ENCODE data around the gene NQO2.
"Not testable (repeated sequence)": the region's sequence is repeated elsewhere in the genome, so short reads cannot be mapped to it uniquely, and the experiment has no call there.

The NQO2 gene

DNA sequence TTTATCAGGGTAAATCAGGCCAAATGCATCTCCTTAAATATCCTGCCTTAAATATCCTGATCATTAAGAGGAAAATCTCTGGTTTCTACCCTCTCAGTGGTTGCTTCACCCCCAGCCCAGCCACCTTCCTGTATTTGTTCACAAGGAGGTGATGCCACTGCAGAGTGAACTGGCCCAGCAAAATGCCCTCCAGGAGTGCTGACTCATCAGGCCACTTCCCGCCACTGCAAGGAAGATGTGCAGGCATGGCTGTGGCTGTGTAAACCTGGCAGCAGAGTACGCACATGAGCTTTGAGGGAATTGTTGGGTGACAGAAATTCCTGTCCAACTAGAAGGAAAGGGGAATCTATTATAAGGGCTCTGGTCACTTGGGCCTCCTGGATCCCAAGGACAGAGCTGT lies 13.8 kb downstream of the NQO2 start:
- Histone ChIP-seq H3K27me3 (ENCODE audit: insufficient read depth, low read length) (no peaks in the 10 kb centered on the region), H3K79me2 (ENCODE audit: control insufficient read depth, insufficient read depth, low read length, unreplicated experiment) (no peaks in the 10 kb centered on the region), H2AFZ (ENCODE audit: low read length, unreplicated experiment) (no peak overlapping the region), H3K4me1 (ENCODE audit: control insufficient read depth, insufficient read depth, low read length, unreplicated experiment) (peaks cover 8% of the 10 kb centered on the region), H3K27ac (ENCODE audit: low read depth, low read length) (no peak overlapping the region), H3K36me3 (ENCODE audit: insufficient read depth, low read length) (peaks cover 31% of the 10 kb centered on the region), H3K4me3 (ENCODE audit: low read depth, low read length) (no peak overlapping the region)

DNA sequence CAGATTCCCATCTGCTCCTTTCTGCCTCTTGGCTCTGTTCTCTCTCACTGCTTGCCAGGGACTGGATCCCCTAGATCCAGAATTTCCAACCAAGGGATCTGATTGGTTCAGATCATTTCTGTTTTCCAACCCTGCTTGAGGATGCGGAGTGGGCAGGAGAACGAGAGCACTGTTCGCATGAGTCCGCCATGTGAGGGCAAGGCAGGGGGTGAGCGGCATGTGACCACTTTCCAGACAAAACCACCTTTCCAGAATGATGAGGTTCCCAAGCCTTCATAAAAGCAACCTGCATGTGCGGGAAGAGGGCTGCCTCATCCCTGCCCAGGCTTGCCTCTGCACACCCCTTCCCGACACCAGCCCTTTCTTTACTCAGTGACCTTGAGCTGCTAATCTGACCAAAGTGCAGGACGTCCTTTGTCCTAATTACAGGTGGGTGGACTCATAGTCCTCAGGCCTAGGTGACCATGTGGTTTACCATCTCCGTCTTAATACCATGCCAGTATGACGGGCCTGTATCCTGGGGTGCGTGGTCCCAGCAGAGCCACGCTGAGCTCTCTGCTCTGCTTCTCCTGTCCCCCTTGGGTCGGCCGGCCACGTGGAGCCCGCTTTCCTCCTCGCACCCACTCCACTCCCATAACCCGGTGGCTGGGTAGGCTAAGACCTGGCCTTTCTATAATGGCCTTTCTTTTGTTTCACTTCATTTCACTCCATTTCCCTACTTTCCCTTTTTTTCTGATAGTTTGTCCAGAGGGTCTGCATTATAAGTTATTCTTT lies 14.4 kb downstream of the NQO2 start:
- H2AFZ ChIP-seq (ENCODE audit: low read length, unreplicated experiment), result no peak overlapping the region

DNA sequence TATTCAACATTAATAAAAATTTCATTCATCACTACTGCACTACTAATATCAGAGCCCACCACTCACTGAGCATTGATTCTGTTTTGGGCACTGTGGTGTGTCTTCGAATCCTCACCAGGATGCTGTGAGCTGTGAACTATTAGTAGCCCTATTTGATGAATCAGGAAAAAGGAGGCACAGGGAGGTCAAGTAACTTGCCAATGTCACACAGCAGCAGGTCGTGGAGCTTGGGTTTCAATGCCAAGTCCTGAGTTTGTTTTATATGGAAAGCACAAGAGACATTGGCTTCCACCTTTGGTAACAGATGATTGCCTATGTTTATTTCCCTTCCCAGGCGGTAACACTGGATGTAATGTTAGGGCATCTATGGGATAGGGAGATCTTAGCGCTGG lies 15.0 kb downstream of the NQO2 start:
- no peaks in the 10 kb centered on the region for H3K27me3 ChIP-seq (ENCODE audit: insufficient read depth, low read length)
- H3K79me2 ChIP-seq (ENCODE audit: control insufficient read depth, insufficient read depth, low read length, unreplicated experiment), result no peaks in the 10 kb centered on the region
- peaks cover 8% of the 10 kb centered on the region for H3K4me1 ChIP-seq (ENCODE audit: control insufficient read depth, insufficient read depth, low read length, unreplicated experiment)
- H3K4me3 ChIP-seq (ENCODE audit: low read depth, low read length), result no peak overlapping the region
- no peak overlapping the region for H2AFZ ChIP-seq (ENCODE audit: low read length, unreplicated experiment)
- H3K36me3 ChIP-seq (ENCODE audit: insufficient read depth, low read length), result peaks cover 29% of the 10 kb centered on the region
- H3K27ac ChIP-seq (ENCODE audit: low read depth, low read length), result no peak overlapping the region

More for the DNA sequence above, 14.4 kb downstream of the NQO2 start:
- Histone ChIP-seq H3K4me3 (ENCODE audit: low read depth, low read length) (no peak overlapping the region), H3K27ac (ENCODE audit: low read depth, low read length) (no peak overlapping the region), H3K4me1 (ENCODE audit: control insufficient read depth, insufficient read depth, low read length, unreplicated experiment) (peaks cover 8% of the 10 kb centered on the region), H3K36me3 (ENCODE audit: insufficient read depth, low read length) (peaks cover 31% of the 10 kb centered on the region), H3K79me2 (ENCODE audit: control insufficient read depth, insufficient read depth, low read length, unreplicated experiment) (no peaks in the 10 kb centered on the region), H3K27me3 (ENCODE audit: insufficient read depth, low read length) (no peaks in the 10 kb centered on the region)

DNA sequence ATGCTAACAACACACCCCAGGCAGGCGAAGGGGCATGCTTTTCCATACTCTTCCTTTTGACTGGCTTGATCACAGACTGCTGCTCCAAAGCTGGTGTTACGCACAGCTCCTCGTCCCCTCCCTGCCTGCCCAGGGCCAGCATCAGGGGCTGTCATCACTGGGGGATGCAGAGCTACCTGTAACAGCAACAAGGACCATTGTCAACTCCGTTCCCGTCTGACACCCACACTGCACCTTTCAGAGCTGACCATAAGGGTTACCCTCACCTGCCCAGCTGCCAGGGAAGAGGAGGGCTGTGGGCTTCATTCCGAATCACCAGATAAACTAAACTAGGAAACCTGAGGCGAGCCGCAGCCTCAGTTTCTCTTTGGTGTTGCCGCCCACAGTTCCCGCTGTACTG lies 15.4 kb downstream of the NQO2 start:
- no peak overlapping the region for H3K4me3 ChIP-seq (ENCODE audit: low read depth, low read length)
- H2AFZ ChIP-seq (ENCODE audit: low read length, unreplicated experiment), result no peak overlapping the region
- H3K27ac ChIP-seq (ENCODE audit: low read depth, low read length), result no peak overlapping the region
- H3K36me3 ChIP-seq (ENCODE audit: insufficient read depth, low read length), result peaks cover 27% of the 10 kb centered on the region
- no peaks in the 10 kb centered on the region for H3K79me2 ChIP-seq (ENCODE audit: control insufficient read depth, insufficient read depth, low read length, unreplicated experiment)
- peaks cover 8% of the 10 kb centered on the region for H3K4me1 ChIP-seq (ENCODE audit: control insufficient read depth, insufficient read depth, low read length, unreplicated experiment)
- no peaks in the 10 kb centered on the region for H3K27me3 ChIP-seq (ENCODE audit: insufficient read depth, low read length)

DNA sequence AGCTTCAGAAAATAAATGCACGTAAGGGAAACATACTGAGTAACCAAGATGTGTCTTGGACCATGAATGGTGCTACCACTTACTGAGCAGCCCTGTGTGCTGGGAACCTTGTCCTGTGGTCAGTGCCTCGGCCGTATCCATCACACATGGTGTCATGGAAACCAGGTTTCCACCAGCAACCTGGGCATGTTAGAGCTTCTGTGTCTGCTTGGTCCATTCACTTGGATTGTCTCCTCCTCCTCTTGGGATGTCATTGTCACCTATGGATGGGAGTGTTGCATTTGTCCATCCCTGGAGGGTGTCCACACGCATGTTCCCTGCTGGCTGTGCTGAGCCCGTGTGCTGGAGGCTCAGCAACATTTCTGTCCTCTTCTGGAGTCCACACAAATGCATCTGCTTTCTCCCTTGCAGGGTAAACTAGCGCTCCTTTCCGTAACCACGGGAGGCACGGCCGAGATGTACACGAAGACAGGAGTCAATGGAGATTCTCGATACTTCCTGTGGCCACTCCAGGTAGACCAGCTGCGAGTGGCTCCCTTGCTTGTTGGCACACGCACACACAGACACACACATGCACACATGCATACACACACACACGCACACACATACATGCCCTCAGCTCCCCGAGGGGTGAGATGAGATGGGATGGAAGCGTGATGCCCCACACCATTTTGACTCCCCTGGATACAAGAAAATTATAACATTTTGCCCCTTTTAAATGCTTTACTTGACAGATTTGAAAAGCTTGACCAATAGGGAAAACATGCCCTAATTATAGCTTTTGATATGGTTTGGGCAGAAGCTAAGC lies 17.0 kb downstream of the NQO2 start:
- peaks cover 15% of the 10 kb centered on the region for H3K36me3 ChIP-seq (ENCODE audit: insufficient read depth, low read length)
- peaks cover 8% of the 10 kb centered on the region for H3K4me1 ChIP-seq (ENCODE audit: control insufficient read depth, insufficient read depth, low read length, unreplicated experiment)
- H3K4me3 ChIP-seq (ENCODE audit: low read depth, low read length), result no peak overlapping the region
- no peaks in the 10 kb centered on the region for H3K27me3 ChIP-seq (ENCODE audit: insufficient read depth, low read length)
- no peak overlapping the region for H3K27ac ChIP-seq (ENCODE audit: low read depth, low read length)
- no peaks in the 10 kb centered on the region for H3K79me2 ChIP-seq (ENCODE audit: control insufficient read depth, insufficient read depth, low read length, unreplicated experiment)
- no peak overlapping the region for H2AFZ ChIP-seq (ENCODE audit: low read length, unreplicated experiment)

DNA sequence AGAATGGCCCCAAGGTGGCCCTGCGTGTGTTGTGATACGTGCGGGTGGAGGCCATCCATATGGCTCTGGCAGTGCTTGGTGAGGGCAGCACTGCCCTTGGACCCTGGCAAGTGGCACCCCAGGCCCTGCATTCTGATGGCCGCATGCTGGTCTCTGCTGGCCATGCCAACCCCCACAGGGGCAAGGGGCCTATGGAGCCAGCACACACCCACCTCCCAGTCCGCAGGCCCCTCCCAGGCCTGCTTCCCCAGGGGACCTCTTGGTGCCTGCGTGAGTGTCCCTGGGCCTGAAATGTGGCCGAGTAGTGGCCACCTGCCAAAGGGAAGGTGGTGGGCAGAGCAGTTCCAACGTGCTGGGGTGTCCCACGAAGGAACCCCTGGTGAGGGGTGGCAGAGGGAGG lies 17.6 kb downstream of the NQO2 start:
- H3K4me1 ChIP-seq (ENCODE audit: control insufficient read depth, insufficient read depth, low read length, unreplicated experiment), result peaks cover 8% of the 10 kb centered on the region
- no peak overlapping the region for H3K4me3 ChIP-seq (ENCODE audit: low read depth, low read length)
- H3K36me3 ChIP-seq (ENCODE audit: insufficient read depth, low read length), result peaks cover 8% of the 10 kb centered on the region
- H3K27ac ChIP-seq (ENCODE audit: low read depth, low read length), result no peak overlapping the region
- H2AFZ ChIP-seq (ENCODE audit: low read length, unreplicated experiment), result no peak overlapping the region
- no peaks in the 10 kb centered on the region for H3K79me2 ChIP-seq (ENCODE audit: control insufficient read depth, insufficient read depth, low read length, unreplicated experiment)
- no peaks in the 10 kb centered on the region for H3K27me3 ChIP-seq (ENCODE audit: insufficient read depth, low read length)

DNA sequence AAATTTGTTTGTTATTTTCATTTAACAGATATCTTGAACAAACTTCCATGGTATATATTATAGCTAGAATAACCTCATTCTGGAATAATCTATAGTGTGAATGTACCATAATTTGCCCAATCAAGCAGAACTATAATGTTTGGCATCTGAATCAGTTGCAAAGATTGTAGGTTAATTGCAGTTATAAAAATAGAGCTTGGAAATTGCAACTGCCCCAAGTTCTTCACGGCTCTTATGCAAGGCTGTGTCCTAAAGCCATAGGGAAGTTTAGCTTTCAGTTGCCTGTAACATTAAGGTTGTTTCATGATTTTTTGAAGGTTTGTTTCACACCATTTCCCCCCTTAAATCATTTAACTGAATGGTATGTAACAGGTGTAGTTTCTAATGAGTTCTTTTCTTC lies 19.4 kb downstream of the NQO2 start:
- Histone ChIP-seq H3K79me2 (ENCODE audit: control insufficient read depth, insufficient read depth, low read length, unreplicated experiment) (peaks cover 7% of the 10 kb centered on the region), H3K27me3 (ENCODE audit: insufficient read depth, low read length) (no peaks in the 10 kb centered on the region), H3K27ac (ENCODE audit: low read depth, low read length) (no peak overlapping the region), H3K4me3 (ENCODE audit: low read depth, low read length) (no peak overlapping the region), H2AFZ (ENCODE audit: low read length, unreplicated experiment) (no peak overlapping the region), H3K36me3 (ENCODE audit: insufficient read depth, low read length) (0 out of 2 replicates have a peak, but pooled peaks cover 5% of the 10 kb centered on the region), H3K4me1 (ENCODE audit: control insufficient read depth, insufficient read depth, low read length, unreplicated experiment) (peaks cover 12% of the 10 kb centered on the region)

DNA sequence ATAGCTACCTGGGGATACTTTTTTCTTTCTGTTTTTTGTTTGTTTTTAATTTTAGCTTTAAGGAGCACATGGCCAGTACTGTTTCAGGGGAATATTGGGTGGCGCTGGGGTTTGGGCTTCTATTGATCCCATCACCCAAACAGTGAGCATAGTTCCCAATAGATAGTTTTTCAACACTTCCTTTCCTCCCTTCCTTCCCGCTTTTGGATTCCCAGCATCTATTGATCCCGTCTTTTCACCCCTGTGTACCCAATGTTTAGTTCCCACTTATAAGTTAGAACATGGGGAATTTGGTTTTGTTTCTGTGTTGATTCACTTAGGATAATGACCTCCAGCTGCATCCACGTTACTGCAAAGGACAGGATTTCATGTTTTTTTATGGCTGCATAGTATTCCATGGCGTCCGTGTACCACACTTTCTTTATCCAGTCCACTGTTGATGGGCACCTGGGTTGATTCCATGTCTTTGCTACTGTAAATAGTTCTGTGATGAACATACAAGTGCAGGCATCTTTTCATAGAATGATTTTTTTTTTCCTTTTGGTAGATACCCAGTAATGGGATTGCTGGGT lies 20.1 kb downstream of the NQO2 start:
- Histone ChIP-seq H3K4me1 (ENCODE audit: control insufficient read depth, insufficient read depth, low read length, unreplicated experiment) (peaks cover 20% of the 10 kb centered on the region), H3K79me2 (ENCODE audit: control insufficient read depth, insufficient read depth, low read length, unreplicated experiment) (peaks cover 7% of the 10 kb centered on the region), H3K36me3 (ENCODE audit: insufficient read depth, low read length) (0 out of 2 replicates have a peak, but pooled peaks cover 5% of the 10 kb centered on the region), H3K27ac (ENCODE audit: low read depth, low read length) (no peak overlapping the region), H3K4me3 (ENCODE audit: low read depth, low read length) (no peak overlapping the region), H2AFZ (ENCODE audit: low read length, unreplicated experiment) (no peak overlapping the region), H3K27me3 (ENCODE audit: insufficient read depth, low read length) (no peaks in the 10 kb centered on the region)

DNA sequence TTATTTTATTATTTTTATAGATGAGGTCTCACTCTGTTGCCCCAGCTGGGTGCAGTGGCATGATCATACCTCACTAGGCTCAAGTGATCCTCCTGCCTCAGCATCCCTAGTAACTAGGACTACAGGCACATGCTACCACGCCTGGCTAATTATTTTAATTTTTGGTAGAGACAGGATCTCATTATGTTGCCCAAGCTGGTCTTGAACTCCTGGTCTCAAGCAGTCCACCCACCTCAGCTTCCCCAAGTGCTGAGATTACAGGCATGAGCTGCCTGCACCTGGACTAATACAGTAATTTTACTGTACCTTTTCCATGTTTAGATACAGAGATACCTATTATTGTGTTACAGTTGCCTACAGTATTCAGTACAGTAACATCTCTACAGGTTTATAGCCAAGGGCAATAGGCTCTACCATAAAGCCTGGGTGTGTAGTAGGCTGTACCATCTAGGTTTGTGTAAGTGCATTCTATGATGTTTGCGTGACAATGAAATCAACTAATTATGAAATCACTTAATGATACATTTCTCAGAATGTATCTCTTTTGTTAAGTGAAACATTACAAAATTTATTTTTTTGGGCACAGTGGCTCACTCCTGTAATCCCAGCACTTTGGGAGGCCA lies 21.4 kb downstream of the NQO2 start:
- not testable (repeated sequence) for H2AFZ ChIP-seq (ENCODE audit: low read length, unreplicated experiment); H3K27ac ChIP-seq (ENCODE audit: low read depth, low read length); H3K36me3 ChIP-seq (ENCODE audit: insufficient read depth, low read length); H3K4me3 ChIP-seq (ENCODE audit: low read depth, low read length); H3K79me2 ChIP-seq (ENCODE audit: control insufficient read depth, insufficient read depth, low read length, unreplicated experiment); H3K27me3 ChIP-seq (ENCODE audit: insufficient read depth, low read length)
- peaks cover 30% of the 10 kb centered on the region for H3K4me1 ChIP-seq (ENCODE audit: control insufficient read depth, insufficient read depth, low read length, unreplicated experiment)

DNA sequence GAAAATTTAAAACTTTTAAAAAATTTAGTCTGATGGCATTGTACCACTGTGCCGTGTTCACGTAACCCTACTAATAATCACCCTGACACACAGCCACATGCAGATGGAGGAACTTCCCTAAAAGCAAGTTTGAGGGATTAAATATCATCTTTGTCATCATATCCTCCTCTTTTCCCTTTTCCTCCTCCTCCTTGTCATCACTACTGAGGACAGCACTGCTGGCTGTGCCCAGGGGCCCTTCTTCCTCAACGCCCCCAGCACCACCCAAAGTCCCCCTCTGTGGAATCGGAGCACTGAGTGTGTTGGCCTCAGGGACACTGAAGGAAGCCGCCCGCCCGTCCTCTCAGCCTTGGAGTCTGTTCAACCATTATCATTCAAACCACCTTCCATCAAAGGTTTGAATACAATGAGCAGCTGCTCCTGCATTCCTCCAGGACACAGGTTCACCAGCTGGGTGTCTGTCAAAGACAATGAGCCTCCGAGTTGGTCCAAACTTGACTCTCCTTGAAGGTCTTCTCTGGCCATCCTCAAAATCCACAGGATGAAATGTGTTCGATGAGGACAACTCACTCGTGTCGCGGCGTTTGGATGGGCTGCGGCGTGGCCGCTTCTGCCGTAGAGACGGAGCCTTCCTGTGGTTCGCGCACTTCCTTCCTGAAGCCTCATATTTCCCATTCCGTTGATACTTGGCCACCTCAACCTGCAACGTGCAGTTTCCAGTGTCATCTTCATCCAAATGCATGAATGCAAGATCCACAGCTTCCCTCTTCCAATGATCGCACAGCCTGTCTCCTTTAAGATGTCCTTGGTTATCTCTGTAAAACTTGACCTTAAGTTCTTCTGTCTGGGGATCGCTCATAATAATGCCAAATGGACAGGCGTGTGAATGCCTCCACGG lies 23.3 kb downstream of the NQO2 start:
- Histone ChIP-seq H3K79me2 (ENCODE audit: control insufficient read depth, insufficient read depth, low read length, unreplicated experiment) (peaks cover 7% of the 10 kb centered on the region), H3K27ac (ENCODE audit: low read depth, low read length) (peak overlapping the region; percentile 83), H3K36me3 (ENCODE audit: insufficient read depth, low read length) (0 out of 2 replicates have a peak, but pooled peaks cover 5% of the 10 kb centered on the region), H3K4me1 (ENCODE audit: control insufficient read depth, insufficient read depth, low read length, unreplicated experiment) (peaks cover 30% of the 10 kb centered on the region), H3K4me3 (ENCODE audit: low read depth, low read length) (peak overlapping the region; percentile 75), H2AFZ (ENCODE audit: low read length, unreplicated experiment) (peak overlapping the region; percentile 38), H3K27me3 (ENCODE audit: insufficient read depth, low read length) (no peaks in the 10 kb centered on the region)

Data from ACC112 (cell line).